IMR-90 (cell line): Measurements from ENCODE around the gene TRPM6. TPM values are rescaled to one million over a fixed set of nuclear protein-coding genes. Genes with fewer than 3 reads are reported as not detected.

Experiments
- ATAC-seq: fragments of 200-7000 bp; cut with Tn5 transposase; 2 replicates; pipeline ENCODE4 v1.9.1; 2020; ENCODE audit warnings: low read depth, mild to moderate bottlenecking, moderate library complexity
- BruUV-seq: library from RNA; stranded (reverse); fragments of 400-500 nt; replicated peaks from 2 replicates; lab custom pipeline; 2021; lab: Mats Ljungman, UMichigan
- CTCF ChIA-PET: fragments of 300-600 bp; formaldehyde crosslinking; extraction: SDS; loops from one replicate; lab custom pipeline; 2021; ENCODE audit warnings: antibody characterized with exemption; lab: Yijun Ruan, JAX
- POLR2A ChIA-PET: fragments of 300-600 bp; sonication (Branson Sonifier 250); formaldehyde crosslinking; loops from one replicate; lab custom pipeline; 2022; ENCODE audit warnings: antibody characterized with exemption; ENCODE audit not compliant: unreplicated experiment; lab: Charles Lee
- DNase-seq: peaks from one replicate; pipeline ENCODE4 v3.0.0; 2013
- H2AFZ ChIP-seq: replicated peaks from 2 replicates; pipeline ENCODE3; 2013; ENCODE audit warnings: low read length, mild to moderate bottlenecking; ENCODE audit not compliant: poor library complexity
- H2AK5ac ChIP-seq: 2 replicates; pipeline ENCODE4 v1.6.1; 2013; ENCODE audit warnings: low read depth, low read length, inconsistent platforms
- H2AK9ac ChIP-seq: replicated peaks from 2 replicates; pipeline ENCODE3; 2013; ENCODE audit warnings: mild to moderate bottlenecking, low read depth, low read length, moderate library complexity; ENCODE audit not compliant: poor library complexity
- H2BK120ac ChIP-seq: 2 replicates; pipeline ENCODE4 v1.6.1; 2013; ENCODE audit warnings: low read depth, low read length, inconsistent platforms
- H2BK15ac ChIP-seq: 3 replicates; pipeline ENCODE4 v1.6.1; 2013; ENCODE audit warnings: low read depth, low read length, inconsistent platforms
- H2BK20ac ChIP-seq: 2 replicates; pipeline ENCODE4 v1.6.1; 2013; ENCODE audit warnings: low read depth, mild to moderate bottlenecking, inconsistent platforms, low read length, moderate library complexity
- H2BK5ac ChIP-seq: 2 replicates; pipeline ENCODE4 v1.6.1; 2013; ENCODE audit warnings: mild to moderate bottlenecking, low read depth, low read length, inconsistent platforms; ENCODE audit not compliant: poor library complexity, severe bottlenecking
- H3K14ac ChIP-seq: replicated peaks from 2 replicates; pipeline ENCODE4 v1.6.1; 2013; ENCODE audit warnings: low read depth, low read length, inconsistent platforms
- H3K18ac ChIP-seq: 2 replicates; pipeline ENCODE4 v1.6.1; 2013; ENCODE audit warnings: low read depth, low read length, control low read depth
- H3K23ac ChIP-seq: 2 replicates; pipeline ENCODE4 v1.6.1; 2013; ENCODE audit warnings: low read depth, low read length, inconsistent platforms
- H3K27ac ChIP-seq: 2 replicates; pipeline ENCODE4 v1.5.1; 2013; ENCODE audit warnings: mild to moderate bottlenecking, control low read depth, low read length; ENCODE audit not compliant: insufficient read depth
- H3K27me3 ChIP-seq: 2 replicates; pipeline ENCODE4 v1.6.1; 2013; ENCODE audit warnings: low read length; ENCODE audit not compliant: control insufficient read depth, insufficient read depth
- H3K36me3 ChIP-seq: 2 replicates; pipeline ENCODE4 v1.6.1; 2013; ENCODE audit warnings: low read length, mixed read lengths; ENCODE audit not compliant: control insufficient read depth, insufficient read depth
- H3K4ac ChIP-seq: 2 replicates; pipeline ENCODE4 v1.6.1; 2013; ENCODE audit warnings: low read depth, low read length, inconsistent platforms
- H3K4me1 ChIP-seq: 2 replicates; pipeline ENCODE4 v1.6.1; 2013; ENCODE audit warnings: low read length, mixed read lengths; ENCODE audit not compliant: control insufficient read depth, insufficient read depth
- H3K4me2 ChIP-seq: 2 replicates; pipeline ENCODE4 v1.6.1; 2013; ENCODE audit warnings: low read depth, mild to moderate bottlenecking, control low read depth, low read length, moderate library complexity
- H3K4me3 ChIP-seq: 2 replicates; pipeline ENCODE4 v1.5.1; 2013; ENCODE audit warnings: low read depth, mild to moderate bottlenecking, control low read depth, low read length, moderate library complexity; ENCODE audit not compliant: insufficient read depth
- H3K56ac ChIP-seq: 2 replicates; pipeline ENCODE4 v1.6.1; 2013; ENCODE audit warnings: low read length, inconsistent platforms; ENCODE audit not compliant: insufficient read depth; ENCODE audit errors: extremely low read depth
- H3K79me1 ChIP-seq, 2 experiments: 2 replicates each; pipeline ENCODE4 v1.6.1; 2013; ENCODE audit warnings: low read length in 2 of 2, inconsistent platforms in 1 of 2, low read depth in 1 of 2
- H3K9ac ChIP-seq: 2 replicates; pipeline ENCODE4 v1.6.1; 2013; ENCODE audit warnings: low read depth, low read length, control low read depth
- H3K9me1 ChIP-seq: 2 replicates; pipeline ENCODE4 v1.6.1; 2013; ENCODE audit warnings: low read length, inconsistent platforms; ENCODE audit not compliant: insufficient read depth
- H3K9me3 ChIP-seq: 2 replicates; pipeline ENCODE4 v1.6.1; 2013; ENCODE audit warnings: low read length; ENCODE audit not compliant: control insufficient read depth, insufficient read depth
- H4K20me1 ChIP-seq: 2 replicates; pipeline ENCODE4 v1.6.1; 2013; ENCODE audit warnings: low read length, inconsistent platforms; ENCODE audit not compliant: insufficient read depth
- H4K5ac ChIP-seq: 2 replicates; pipeline ENCODE4 v1.6.1; 2013; ENCODE audit warnings: mild to moderate bottlenecking, low read depth, low read length, control low read depth
- H4K8ac ChIP-seq, 2 experiments: 2 replicates each; pipeline ENCODE4 v1.6.1; 2013; ENCODE audit warnings: low read depth in 2 of 2, low read length in 2 of 2, control low read depth in 1 of 2, inconsistent platforms in 1 of 2
- H4K91ac ChIP-seq: 2 replicates; pipeline ENCODE4 v1.6.1; 2013; ENCODE audit warnings: low read depth, low read length, inconsistent platforms; ENCODE audit not compliant: insufficient read depth
- BHLHE40 ChIP-seq: fragments of 150-350 bp; IDR thresholded peaks from 2 replicates; pipeline ENCODE4 v1.6.1; 2016; ENCODE audit warnings: mild to moderate bottlenecking, low read depth, low read length
- CEBPB ChIP-seq: IDR thresholded peaks from 2 replicates; pipeline ENCODE4 v1.6.1; 2012; ENCODE audit warnings: low read depth, low read length, improper control_type of control experiment
- CHD1 ChIP-seq: IDR thresholded peaks from 2 replicates; pipeline ENCODE4 v1.6.1; 2012; ENCODE audit warnings: low read depth, low read length, improper control_type of control experiment
- CTCF ChIP-seq: conservative IDR thresholded peaks from 2 replicates; pipeline ENCODE4 v1.5.1; 2012; ENCODE audit warnings: mild to moderate bottlenecking, low read depth, low read length, improper control_type of control experiment
- ELK1 ChIP-seq: fragments of 150-350 bp; IDR thresholded peaks from 2 replicates; pipeline ENCODE4 v1.6.1; 2016; ENCODE audit warnings: low read depth, mild to moderate bottlenecking, low read length, moderate library complexity, borderline replicate concordance
- FOS ChIP-seq: fragments of 150-350 bp; IDR thresholded peaks from 2 replicates; pipeline ENCODE4 v1.6.1; 2016; ENCODE audit warnings: low read depth, low read length
- MAFK ChIP-seq: IDR thresholded peaks from 2 replicates; pipeline ENCODE4 v1.6.1; 2012; ENCODE audit warnings: low read depth, low read length, improper control_type of control experiment
- MAZ ChIP-seq: IDR thresholded peaks from 2 replicates; pipeline ENCODE4 v1.6.1; 2012; ENCODE audit warnings: low read depth, mild to moderate bottlenecking, low read length, improper control_type of control experiment, moderate library complexity, borderline replicate concordance
- MXI1 ChIP-seq: IDR thresholded peaks from 2 replicates; pipeline ENCODE4 v1.6.1; 2012; ENCODE audit warnings: low read depth, mild to moderate bottlenecking, low read length, moderate library complexity, borderline replicate concordance
- NFE2L2 ChIP-seq: fragments of 150-350 bp; IDR thresholded peaks from 2 replicates; pipeline ENCODE4 v1.6.1; 2016; ENCODE audit warnings: low read depth, mild to moderate bottlenecking, low read length
- POLR2A ChIP-seq: IDR thresholded peaks from 2 replicates; pipeline ENCODE4 v1.6.1; 2012; ENCODE audit warnings: mild to moderate bottlenecking, low read depth, low read length
- RAD21 ChIP-seq: IDR thresholded peaks from 2 replicates; pipeline ENCODE4 v1.6.1; 2012; ENCODE audit warnings: low read length, improper control_type of control experiment
- RCOR1 ChIP-seq: IDR thresholded peaks from 2 replicates; pipeline ENCODE4 v1.6.1; 2012; ENCODE audit warnings: mild to moderate bottlenecking, low read length, improper control_type of control experiment; ENCODE audit not compliant: insufficient replicate concordance
- RFX5 ChIP-seq: IDR thresholded peaks from 2 replicates; pipeline ENCODE4 v1.8.0; 2012; ENCODE audit warnings: low read depth, mild to moderate bottlenecking, low read length, moderate library complexity
- SMC3 ChIP-seq: fragments of 150-350 bp; IDR thresholded peaks from 2 replicates; pipeline ENCODE4 v1.6.1; 2016; ENCODE audit warnings: low read depth, mild to moderate bottlenecking, antibody characterized with exemption, low read length, moderate library complexity
- USF2 ChIP-seq: fragments of 150-350 bp; IDR thresholded peaks from 2 replicates; pipeline ENCODE4 v1.6.1; 2017; ENCODE audit warnings: mild to moderate bottlenecking, antibody characterized with exemption, low read length, low read depth
- WGBS, 2 experiments: methylation state at CpG; one replicate each; pipeline versions ENCODE4 v1.1.5 to v1.1.7; 2013; ENCODE audit warnings: missing lambda C conversion rate in 2 of 2; ENCODE audit not compliant: insufficient read length in 1 of 2; ENCODE audit errors: extremely low coverage in 2 of 2; 5-methylcytosine and 5-hydroxymethylcytosine counted together
- dilution Hi-C: fragments of 300-500 bp; cut with HindIII; formaldehyde crosslinking; loops from one replicate; pipeline ENCODE4 v1.14.3; 2018; ENCODE audit warnings: low sequenced_read_pairs; ENCODE audit not compliant: unreplicated experiment
- in situ Hi-C: fragments of 300-500 bp; cut with MboI; formaldehyde crosslinking; loops from 3 replicates; pipeline ENCODE4 v1.14.3; 2019; ENCODE audit warnings: low sequenced_read_pairs, inconsistent platforms, mixed read lengths
- intact Hi-C: fragments of 100-400 bp; cut with micrococcal nuclease; formaldehyde crosslinking; loops from 2 replicates; pipeline ENCODE4 v1.10.0; 2022
- polyA plus RNA-seq, 3 experiments: library from polyadenylated mRNA; depleted of rRNA; stranded (reverse); fragments of >200 nt; gene quantifications; 2 replicates each; pipeline ENCODE4 v1.2.3, GENCODE V29; 2012; ENCODE audit warnings: low replicate concordance in 1 of 3
- total RNA-seq: library from RNA; depleted of rRNA; stranded (reverse); fragments of >200 nt; gene quantifications from 2 replicates; pipeline ENCODE4 v1.2.3, GENCODE V29; 2012

The TRPM6 gene
- total and polyA plus RNA-seq, 2 of the 4 experiments (the other 2 are of a cell fraction): under 0.01 to 0.02 TPM

- dilution Hi-C loops: no loop called here
- no peak overlapping the region for H3K4me3 ChIP-seq
- no peak overlapping the region for H3K27ac ChIP-seq
- no peak overlapping the region for H3K4me2 ChIP-seq
- H2BK5ac ChIP-seq: no peak overlapping the region
- H3K14ac ChIP-seq: no peak overlapping the region
- H2AFZ ChIP-seq: no peak overlapping the region
- H3K79me1 ChIP-seq: no peaks in the 10 kb centered on the region
- no peaks in the 10 kb centered on the region for H3K27me3 ChIP-seq
- H3K9ac ChIP-seq: no peak overlapping the region
- no peak for TF ChIP-seq NFE2L2
- no peak for TF ChIP-seq RFX5
- no peak for TF ChIP-seq MXI1
- no peak for TF ChIP-seq CEBPB
- TF ChIP-seq USF2: no peak
- no peak for TF ChIP-seq CTCF
- no peak for TF ChIP-seq BHLHE40
- TF ChIP-seq RAD21: no peak
- TF ChIP-seq MAZ: no peak
- no peak for TF ChIP-seq MAFK
- TF ChIP-seq RCOR1: no peak
- TF ChIP-seq CHD1: no peak
- no peak for TF ChIP-seq SMC3
- TF ChIP-seq ELK1: no peak
- no peak for TF ChIP-seq FOS
- TF ChIP-seq POLR2A: no peak
- H4K8ac ChIP-seq: no peak overlapping the region
- H4K91ac ChIP-seq: no peak overlapping the region
- no peak overlapping the region for H2BK15ac ChIP-seq
- DNase-seq: no peak
- no peak overlapping the region for H2AK9ac ChIP-seq
- POLR2A ChIA-PET: no interaction called here
- no peaks in the 10 kb centered on the region for H3K9me3 ChIP-seq
- H3K18ac ChIP-seq: no peak overlapping the region
- no peaks in the 10 kb centered on the region for H4K20me1 ChIP-seq
- 84% methylated on average over 3 of the region's 4 CpGs; no CpG with 5 or more reads in 1 of the 2 experiments for WGBS, 2 experiments
- ATAC-seq: no peak
- H3K23ac ChIP-seq: no peak overlapping the region
- no peak overlapping the region for H4K5ac ChIP-seq
- no TSS peak for BruUV-seq
- H3K4ac ChIP-seq: no peak overlapping the region
- in situ Hi-C loops: no loop called here
- no peaks in the 10 kb centered on the region for H3K36me3 ChIP-seq
- no peak overlapping the region for H2BK20ac ChIP-seq
- no peak overlapping the region for H2BK120ac ChIP-seq
- no peaks in the 10 kb centered on the region for H3K4me1 ChIP-seq
- CTCF ChIA-PET: no interaction called here
- no peaks in the 10 kb centered on the region for H3K9me1 ChIP-seq
- H2AK5ac ChIP-seq: no peak overlapping the region
- intact Hi-C loops: no loop called here
- H3K56ac ChIP-seq: no peak overlapping the region
Observed at GRCh38 chr9:74838351-74838750, 49.4 kb downstream of the TRPM6 start.
